K562 (cell line): Measurements from ENCODE around the gene AHCYL1. TPM values are rescaled to one million over a fixed set of nuclear protein-coding genes. Genes with fewer than 3 reads are reported as not detected.

Source experiments
- ATAC-seq: fragments of 200-7000 bp; cut with Tn5 transposase; 3 replicates; pipeline ENCODE4 v1.9.1; 2020; ENCODE audit warnings: moderate library complexity
- BruUV-seq: library from RNA; stranded (reverse); fragments of 400-500 nt; replicated peaks from 2 replicates; lab custom pipeline; 2021; lab: Mats Ljungman, UMichigan
- CTCF ChIA-PET: fragments of 300-600 bp; formaldehyde crosslinking; extraction: SDS; loops from one replicate; lab custom pipeline; 2021; ENCODE audit warnings: low intra/inter-chr PET ratio; lab: Yijun Ruan, JAX
- POLR2A ChIA-PET: fragments of 300-600, 350-650 bp; sonication (Branson Sonifier 250); formaldehyde crosslinking; extraction: SDS; loops from one replicate; lab custom pipeline; 2021; ENCODE audit warnings: antibody characterized with exemption, inconsistent platforms; lab: Yijun Ruan, JAX
- DNase-seq, 4 experiments: peaks; one replicate each; pipeline versions ENCODE4 v3.0.0 to v3.0.0-alpha.2; 2011 to 2018; ENCODE audit warnings: low spot score in 3 of 4, mixed read lengths in 3 of 4; ENCODE audit errors: extremely low read depth in 1 of 4
- FAIRE-seq: peaks from 2 replicates; lab custom pipeline; 2011; peaks lifted over from hg19 to GRCh38; lab: Jason Lieb, UNC
- H2AFZ ChIP-seq: 2 replicates; pipeline ENCODE4 v1.6.0; 2011; ENCODE audit warnings: low read depth, low read length, control low read depth, inconsistent platforms
- H3K27ac ChIP-seq: fragments of 200-600 bp; 3 replicates; pipeline ENCODE4 v1.8.0; 2011; ENCODE audit warnings: low read depth, mild to moderate bottlenecking, control low read depth, inconsistent platforms, low read length, moderate library complexity, mixed read lengths; ENCODE audit errors: extremely low read depth
- H3K27me3 ChIP-seq, 2 experiments: fragments of 300-600 bp in 1 of 2; 2 replicates in 1 of 2; 3 replicates in 1 of 2; pipeline versions ENCODE4 v1.6.0 to v1.8.0; 2011; ENCODE audit warnings: inconsistent platforms in 2 of 2, low read length in 2 of 2, mild to moderate bottlenecking in 1 of 2, mixed read lengths in 1 of 2, moderate library complexity in 1 of 2; ENCODE audit not compliant: control insufficient read depth in 2 of 2, insufficient read depth in 2 of 2
- H3K36me3 ChIP-seq: fragments of 300-600 bp; 3 replicates; pipeline ENCODE4 v1.8.0; 2011; ENCODE audit warnings: mild to moderate bottlenecking, low read length, inconsistent platforms; ENCODE audit not compliant: control insufficient read depth, insufficient read depth
- H3K4me1 ChIP-seq, 2 experiments: fragments of 200-600 bp in 1 of 2; replicated peaks in 1 of 2; 2 replicates in 1 of 2; 3 replicates in 1 of 2; pipeline versions ENCODE4 v1.5.1 to v1.8.0; 2011; ENCODE audit warnings: inconsistent platforms in 2 of 2, low read length in 2 of 2, mild to moderate bottlenecking in 1 of 2, mixed read lengths in 1 of 2, moderate library complexity in 1 of 2; ENCODE audit not compliant: control insufficient read depth in 2 of 2, insufficient read depth in 2 of 2
- H3K4me2 ChIP-seq: 2 replicates; pipeline ENCODE4 v1.6.1; 2011; ENCODE audit warnings: low read length, control low read depth, inconsistent platforms, mixed read lengths; ENCODE audit not compliant: insufficient read depth
- H3K4me3 ChIP-seq: fragments of 200-600 bp; sonication (generic), shearing (Covaris generic); 2 replicates; pipeline ENCODE4 v1.5.1; 2016; ENCODE audit warnings: control low read depth, inconsistent platforms
- H3K79me2 ChIP-seq: fragments of 200-600 bp; 3 replicates; pipeline ENCODE4 v1.8.0; 2011; ENCODE audit warnings: low read length, inconsistent platforms; ENCODE audit not compliant: control insufficient read depth, insufficient read depth
- H3K9ac ChIP-seq, 2 experiments: 2 replicates each; pipeline versions ENCODE4 v1.6.0 to v1.6.1; 2011; ENCODE audit warnings: low read depth in 2 of 2, low read length in 2 of 2, control low read depth in 1 of 2, inconsistent platforms in 1 of 2, mild to moderate bottlenecking in 1 of 2, mixed read lengths in 1 of 2; ENCODE audit not compliant: insufficient read depth in 1 of 2
- H3K9me1 ChIP-seq: one replicate; pipeline ENCODE4 v1.6.0; 2011; ENCODE audit warnings: inconsistent platforms, mild to moderate bottlenecking, low read length, moderate library complexity; ENCODE audit not compliant: control insufficient read depth, insufficient read depth
- H3K9me3 ChIP-seq: replicated peaks from 2 replicates; pipeline ENCODE4 v1.5.1; 2011; ENCODE audit warnings: low read depth, low read length, inconsistent platforms; ENCODE audit not compliant: control insufficient read depth, insufficient read depth
- H4K20me1 ChIP-seq: replicated peaks from 2 replicates; pipeline ENCODE4 v1.6.1; 2011; ENCODE audit warnings: low read length, inconsistent platforms, mixed read lengths; ENCODE audit not compliant: control insufficient read depth, insufficient read depth
- FOXJ3 ChIP-seq: sonication (generic); formaldehyde crosslinking; IDR thresholded peaks from 2 replicates; pipeline ENCODE4 v1.4.0; 2020; ENCODE audit warnings: mild to moderate bottlenecking, missing genetic modification reagents
- KLF6 ChIP-seq: fragments of 250-450 bp; sonication (Bioruptor Pico); IDR thresholded peaks from 2 replicates; pipeline ENCODE4 v1.4.0; 2020; ENCODE audit warnings: mild to moderate bottlenecking, moderate library complexity, borderline replicate concordance
- POLR2G ChIP-seq: fragments of 200-400 bp; formaldehyde crosslinking; IDR thresholded peaks from 2 replicates; pipeline ENCODE4 v1.6.1; 2017; ENCODE audit warnings: low read depth, mild to moderate bottlenecking, antibody characterized with exemption, low read length, moderate library complexity
- ZBTB33 ChIP-seq: sonication (generic); formaldehyde crosslinking; IDR thresholded peaks from 2 replicates; pipeline ENCODE4 v1.8.1; 2023; ENCODE audit warnings: mild to moderate bottlenecking, missing genetic modification reagents
- WGBS: fragments of 100-300 bp; shearing (Covaris generic); methylation state at CpG from one replicate; pipeline ENCODE4 v1.1.6; 2016; ENCODE audit warnings: low coverage, mixed read lengths; ENCODE audit not compliant: insufficient coverage; ENCODE audit errors: missing lambda C conversion rate; 5-methylcytosine and 5-hydroxymethylcytosine counted together
- in situ Hi-C: fragments of 300-500 bp; cut with MboI; formaldehyde crosslinking; loops from 4 replicates; pipeline ENCODE4 v1.15.0; 2018; ENCODE audit warnings: inconsistent platforms, mixed read lengths
- intact Hi-C: fragments of 100-400 bp; cut with micrococcal nuclease; formaldehyde crosslinking; loops from 2 replicates; pipeline ENCODE4 v1.14.2; 2022
- polyA plus RNA-seq, 8 experiments: library from polyadenylated mRNA; depleted of rRNA in 4 of 8; stranded (reverse) in 5 of 8; unstranded in 3 of 8; fragments of >200 nt; fragmentation: Nextera tagmentation in 2 of 8; fragmentation: Illumina TruSeq in 1 of 8; extraction: Ambion mirVana in 2 of 8; extraction: Trizol in 1 of 8; gene quantifications; 2 replicates each; pipeline versions ENCODE4 v1.2.1 to v1.2.3, GENCODE V29; 2011 to 2014; ENCODE audit warnings: inconsistent platforms in 1 of 8, missing spikeins in 1 of 8
- total RNA-seq, 7 experiments: library from RNA; depleted of rRNA in 6 of 7; stranded (reverse); fragments of >200 nt in 6 of 7; fragmentation: Illumina TruSeq in 2 of 7; extraction: Trizol in 2 of 7; gene quantifications; 2 replicates each; pipeline versions ENCODE4 v1.2.1 to v1.2.3, GENCODE V29; 2011 to 2021; ENCODE audit warnings: low replicate concordance in 1 of 7

Gene AHCYL1
- total and polyA plus RNA-seq, 9 of the 15 experiments (the other 6 are each of a cell fraction or from before 2014, with no cell fraction given) = 27.3 to 118 (median 44.5) TPM

GRCh38 chr1:110067893-110068645 is 83.5 kb downstream of the AHCYL1 start:
- H3K27me3 ChIP-seq = peaks cover 8 to 23% of the 10 kb centered on the region in 2 experiments; a peak in 4 of 5 replicates
- H3K79me2 ChIP-seq = no peaks in the 10 kb centered on the region
- H3K4me2 ChIP-seq = no peak overlapping the region
- no peak for FAIRE-seq
- H3K36me3 ChIP-seq = no peaks in the 10 kb centered on the region
- no peak for TF ChIP-seq KLF6
- TF ChIP-seq FOXJ3 (CRISPR knock-in tag) = no peak
- peak; percentile 62 for TF ChIP-seq ZBTB33
- 0 out of 2 replicates have a peak, but pooled peaks have one; percentile 22 for TF ChIP-seq POLR2G
- TF ChIP-seq, all 486 proteins: peak for 2
- no TSS peak for BruUV-seq
- ChIA-PET POLR2A (interaction anchor here (1.6 kb wide), 1 partner anchor 33 kb away, joined by 5 read pairs; the partner anchor contains the start of gene STRIP1), CTCF (no interaction called here)
- ATAC-seq = no peak
- intact Hi-C loops = no loop called here
- in situ Hi-C loops = no loop called here
- no peak overlapping the region for H3K9ac ChIP-seq
- no peaks in the 10 kb centered on the region for H3K9me1 ChIP-seq
- peaks cover 0 to 8% of the 10 kb centered on the region in 2 experiments; a peak in 1 of 5 replicates for H3K4me1 ChIP-seq
- no peak overlapping the region for H3K4me3 ChIP-seq
- no peaks in the 10 kb centered on the region for H3K9me3 ChIP-seq
- peaks cover 8% of the 10 kb centered on the region; the same call in 1 of the 2 replicates for H4K20me1 ChIP-seq
- DNase-seq = no peak
- WGBS = 81% methylated on average over 67 of the region's 68 CpGs
- H2AFZ ChIP-seq = no peak overlapping the region
- H3K27ac ChIP-seq = no peak overlapping the region
